Astrocyte (in vitro differentiated cells and primary cell): ENCODE measurements around the gene DOLPP1.

Experiments used
- EZH2 ChIP-seq: IDR thresholded peaks from 2 replicates; pipeline ENCODE4 v1.6.1; 2012; ENCODE audit warnings: mild to moderate bottlenecking, low read length, inconsistent platforms; ENCODE audit not compliant: insufficient read depth
- TF ChIP-seq, protein P1 (sequence below): IDR thresholded peaks from 2 replicates; pipeline ENCODE4 v1.5.1; 2011; ENCODE audit warnings: low read depth, mild to moderate bottlenecking, inconsistent platforms, low read length, moderate library complexity; ENCODE audit not compliant: insufficient read depth

DNA sequence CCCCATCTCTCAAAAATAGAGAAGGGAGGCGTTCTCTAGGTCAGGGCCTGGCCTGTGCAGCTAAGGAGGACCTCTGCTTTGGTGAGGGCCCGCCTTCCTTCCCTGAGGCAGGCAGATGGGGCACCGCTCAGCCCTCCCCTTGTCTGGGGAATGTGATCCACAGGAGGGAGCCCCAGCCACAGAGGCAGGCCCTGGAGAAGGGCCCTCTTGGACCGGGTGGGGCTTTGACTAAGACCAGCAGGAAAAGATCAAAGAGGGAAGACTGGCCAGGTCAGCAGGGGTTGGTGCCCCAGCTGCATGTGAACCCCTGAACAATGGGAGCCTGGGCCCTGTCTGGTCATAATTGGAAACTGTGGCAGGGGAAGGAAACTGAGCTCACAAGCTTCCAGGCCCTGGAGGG, 52.2 kb downstream of the DOLPP1 start:
- no peak for TF ChIP-seq EZH2
- TF ChIP-seq, protein P1, sequence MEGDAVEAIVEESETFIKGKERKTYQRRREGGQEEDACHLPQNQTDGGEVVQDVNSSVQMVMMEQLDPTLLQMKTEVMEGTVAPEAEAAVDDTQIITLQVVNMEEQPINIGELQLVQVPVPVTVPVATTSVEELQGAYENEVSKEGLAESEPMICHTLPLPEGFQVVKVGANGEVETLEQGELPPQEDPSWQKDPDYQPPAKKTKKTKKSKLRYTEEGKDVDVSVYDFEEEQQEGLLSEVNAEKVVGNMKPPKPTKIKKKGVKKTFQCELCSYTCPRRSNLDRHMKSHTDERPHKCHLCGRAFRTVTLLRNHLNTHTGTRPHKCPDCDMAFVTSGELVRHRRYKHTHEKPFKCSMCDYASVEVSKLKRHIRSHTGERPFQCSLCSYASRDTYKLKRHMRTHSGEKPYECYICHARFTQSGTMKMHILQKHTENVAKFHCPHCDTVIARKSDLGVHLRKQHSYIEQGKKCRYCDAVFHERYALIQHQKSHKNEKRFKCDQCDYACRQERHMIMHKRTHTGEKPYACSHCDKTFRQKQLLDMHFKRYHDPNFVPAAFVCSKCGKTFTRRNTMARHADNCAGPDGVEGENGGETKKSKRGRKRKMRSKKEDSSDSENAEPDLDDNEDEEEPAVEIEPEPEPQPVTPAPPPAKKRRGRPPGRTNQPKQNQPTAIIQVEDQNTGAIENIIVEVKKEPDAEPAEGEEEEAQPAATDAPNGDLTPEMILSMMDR: no peak
